Endodermal cell (in vitro differentiated cells): ENCODE results near the gene CD320. TPM values are rescaled to one million over a fixed set of nuclear protein-coding genes. Genes with fewer than 3 reads are reported as not detected.
A peak's percentile ranks its signal among the peaks of the same experiment; 100 is the strongest.

Source experiments
- DNase-seq: peaks from one replicate; pipeline ENCODE4 v3.0.0-alpha.2; 2017
- H3K27ac ChIP-seq: 2 replicates; pipeline ENCODE4 v1.5.1; 2013; ENCODE audit warnings: mild to moderate bottlenecking, low read depth, low read length, moderate library complexity
- H3K27me3 ChIP-seq: 2 replicates; pipeline ENCODE4 v1.6.1; 2013; ENCODE audit warnings: mild to moderate bottlenecking, low read length, moderate library complexity; ENCODE audit not compliant: insufficient read depth, control insufficient read depth, poor library complexity, severe bottlenecking
- H3K36me3 ChIP-seq: 2 replicates; pipeline ENCODE4 v1.7.0; 2013; ENCODE audit warnings: mild to moderate bottlenecking, low read length, moderate library complexity; ENCODE audit not compliant: control insufficient read depth, insufficient read depth
- H3K4me1 ChIP-seq: one replicate; pipeline ENCODE4 v1.7.0; 2013; ENCODE audit warnings: low read length; ENCODE audit not compliant: control insufficient read depth, insufficient read depth
- H3K4me3 ChIP-seq: 2 replicates; pipeline ENCODE4 v1.5.1; 2013; ENCODE audit warnings: mild to moderate bottlenecking, low read length, moderate library complexity
- H3K9ac ChIP-seq: 2 replicates; pipeline ENCODE4 v1.6.1; 2013; ENCODE audit warnings: mild to moderate bottlenecking, low read length, moderate library complexity; ENCODE audit not compliant: poor library complexity, severe bottlenecking; ENCODE audit errors: extremely low read depth
- H3K9me3 ChIP-seq: 2 replicates; pipeline ENCODE4 v1.6.1; 2013; ENCODE audit warnings: mild to moderate bottlenecking, low read length, moderate library complexity; ENCODE audit not compliant: control insufficient read depth
- H3K27ac Mint-ChIP-seq: 2 replicates; pipeline ENCODE4 v1.8.0; 2020; ENCODE audit warnings: mixed read lengths
- H3K27me3 Mint-ChIP-seq: 2 replicates; pipeline ENCODE4 v1.8.0; 2021; ENCODE audit warnings: mild to moderate bottlenecking, mixed read lengths; ENCODE audit not compliant: insufficient read depth
- H3K36me3 Mint-ChIP-seq: 2 replicates; pipeline ENCODE4 v1.8.0; 2020; ENCODE audit warnings: low read depth, mixed read lengths
- H3K4me1 Mint-ChIP-seq: 2 replicates; pipeline ENCODE4 v1.8.0; 2020; ENCODE audit warnings: mixed read lengths
- H3K4me3 Mint-ChIP-seq: 2 replicates; pipeline ENCODE4 v1.8.0; 2020; ENCODE audit warnings: mild to moderate bottlenecking, moderate library complexity, mixed read lengths
- H3K9me3 Mint-ChIP-seq: 2 replicates; pipeline ENCODE4 v1.8.0; 2020; ENCODE audit warnings: mild to moderate bottlenecking, mixed read lengths
- CTCF ChIP-seq: fragments of 200-600 bp; sonication (generic); conservative IDR thresholded peaks from 2 replicates; pipeline ENCODE4 v1.5.0; 2021; ENCODE audit warnings: antibody characterized with exemption, mild to moderate bottlenecking
- WGBS, 2 experiments: methylation state at CpG; one replicate each; pipeline versions ENCODE4 v1.1.5 to v1.1.7; 2013; ENCODE audit warnings: missing lambda C conversion rate in 2 of 2, mixed read lengths in 1 of 2; ENCODE audit not compliant: insufficient coverage in 1 of 2, insufficient read length in 1 of 2; 5-methylcytosine and 5-hydroxymethylcytosine counted together
- total RNA-seq, 2 donors: library from RNA; stranded (reverse); fragmentation: NEBNext Ultra II Directional in 1 of 2; extraction: Animal tissue kit (Norgen Biotek cat#: 25700) in 1 of 2; gene quantifications; 2 replicates in 1 of 2; 3 replicates in 1 of 2; pipeline ENCODE4 v1.2.1, GENCODE V29; 2021

The CD320 gene
- total RNA-seq, 2 donors from 2014 or later = 63.4 to 72.7 TPM

GRCh38 chr19:8261881-8262280 is 46.3 kb downstream of the CD320 start:
- H3K27me3 Mint-ChIP-seq = no peaks in the 10 kb centered on the region
- Histone ChIP-seq H3K9ac (no peak overlapping the region), H3K9me3 (no peaks in the 10 kb centered on the region), H3K4me1 (no peaks in the 10 kb centered on the region), H3K27ac (no peak overlapping the region), H3K4me3 (no peak overlapping the region), H3K27me3 (no peaks in the 10 kb centered on the region), H3K36me3 (peaks cover 46% of the 10 kb centered on the region)
- peaks cover 6% of the 10 kb centered on the region for H3K4me1 Mint-ChIP-seq
- no peaks in the 10 kb centered on the region for H3K9me3 Mint-ChIP-seq
- no peak overlapping the region for H3K27ac Mint-ChIP-seq
- H3K4me3 Mint-ChIP-seq = no peak overlapping the region
- TF ChIP-seq CTCF = no peak
- no peak for DNase-seq
- H3K36me3 Mint-ChIP-seq = peaks cover 50% of the 10 kb centered on the region
- WGBS, 2 experiments = 83 to 90% methylated on average over 5 to 14 of the region's 14 CpGs

GRCh38 chr19:8261347-8261746 is 46.8 kb downstream of the CD320 start:
- 97% methylated on average over 7 to 9 of the region's 9 CpGs for WGBS, 2 experiments
- Histone ChIP-seq H3K4me1 (no peaks in the 10 kb centered on the region), H3K9me3 (no peaks in the 10 kb centered on the region), H3K27ac (no peak overlapping the region), H3K36me3 (peaks cover 51% of the 10 kb centered on the region), H3K27me3 (no peaks in the 10 kb centered on the region), H3K4me3 (no peak overlapping the region), H3K9ac (no peak overlapping the region)
- peaks cover 55% of the 10 kb centered on the region for H3K36me3 Mint-ChIP-seq
- H3K4me1 Mint-ChIP-seq = peaks cover 6% of the 10 kb centered on the region
- H3K4me3 Mint-ChIP-seq = no peak overlapping the region
- no peak for DNase-seq
- no peaks in the 10 kb centered on the region for H3K9me3 Mint-ChIP-seq
- H3K27me3 Mint-ChIP-seq = no peaks in the 10 kb centered on the region
- TF ChIP-seq CTCF = no peak
- H3K27ac Mint-ChIP-seq = peak overlapping the region; percentile 52

GRCh38 chr19:8259922-8260247 is 48.3 kb downstream of the CD320 start:
- Mint-ChIP-seq H3K27ac (peak overlapping the region; percentile 88), H3K9me3 (no peaks in the 10 kb centered on the region), H3K27me3 (no peaks in the 10 kb centered on the region), H3K36me3 (peaks cover 65% of the 10 kb centered on the region), H3K4me3 (no peak overlapping the region), H3K4me1 (peaks cover 6% of the 10 kb centered on the region)
- DNase-seq = no peak
- Histone ChIP-seq H3K27me3 (no peaks in the 10 kb centered on the region), H3K36me3 (peaks cover 62% of the 10 kb centered on the region), H3K4me1 (no peaks in the 10 kb centered on the region), H3K9me3 (no peaks in the 10 kb centered on the region), H3K9ac (no peak overlapping the region), H3K27ac (no peak overlapping the region), H3K4me3 (no peak overlapping the region)
- no peak for TF ChIP-seq CTCF
- WGBS, 2 experiments = 91 to 100% methylated on average over 2 to 3 of the region's 3 CpGs
